HG03196 (cell line): ENCODE results near the gene PNKD.
"Not testable (repeated sequence)": the region's sequence is repeated elsewhere in the genome, so short reads cannot be mapped to it uniquely, and the experiment has no call there.

Experiments
- ATAC-seq: cut with Tn5 transposase; IDR thresholded peaks from one replicate; pipeline ENCODE4 v1.9.1; 2021; ENCODE audit not compliant: unreplicated experiment

Gene PNKD

GRCh38 chr2:218272531-218273212 lies 2.4 kb downstream of the PNKD start:
- peak; percentile 32 for ATAC-seq

GRCh38 chr2:218273214-218273907 lies 3.0 kb downstream of the PNKD start:
- not testable (repeated sequence) for ATAC-seq

- ATAC-seq = no peak
Measured at GRCh38 chr2:218273908-218274249, 3.6 kb downstream of the PNKD start.

GRCh38 chr2:218274586-218274985 lies 4.3 kb downstream of the PNKD start:
- no peak for ATAC-seq

- no peak for ATAC-seq
Measured at GRCh38 chr2:218275371-218276072, 5.2 kb downstream of the PNKD start.

- no peak for ATAC-seq
Measured at GRCh38 chr2:218276986-218277755, 6.9 kb downstream of the PNKD start.

GRCh38 chr2:218277921-218278320 lies 7.6 kb downstream of the PNKD start:
- no peak for ATAC-seq

- ATAC-seq = no peak
Measured at GRCh38 chr2:218278531-218279360, 8.4 kb downstream of the PNKD start.

- ATAC-seq = no peak
Measured at GRCh38 chr2:218280260-218280870, 10.0 kb downstream of the PNKD start.

- no peak for ATAC-seq
Measured at GRCh38 chr2:218281449-218281848, 11.1 kb downstream of the PNKD start.

GRCh38 chr2:218282173-218282991 lies 12.1 kb downstream of the PNKD start:
- no peak for ATAC-seq

GRCh38 chr2:218284106-218284811 lies 13.9 kb downstream of the PNKD start:
- ATAC-seq = no peak

GRCh38 chr2:218285604-218286003 lies 15.3 kb downstream of the PNKD start:
- ATAC-seq = no peak

- ATAC-seq = peak; percentile 62
Measured at GRCh38 chr2:218286570-218287459, 16.5 kb downstream of the PNKD start.

GRCh38 chr2:218289639-218290315 lies 19.5 kb downstream of the PNKD start:
- no peak for ATAC-seq

GRCh38 chr2:218290316-218291261 lies 20.3 kb downstream of the PNKD start:
- ATAC-seq = peak; percentile 47
